Gastrocnemius medialis (tissue), 4 donors: ENCODE data around the gene HK1. TPM values are rescaled to one million over a fixed set of nuclear protein-coding genes. Genes with fewer than 3 reads are reported as not detected.

Source experiments
- ATAC-seq, 2 donors: fragments of 150-250 bp; one replicate each; pipeline ENCODE4 v1.9.1; 2016
- DNase-seq, 2 donors: peaks; one replicate each; pipeline ENCODE4 v3.0.0-alpha.2; 2019
- H3K27ac ChIP-seq, 4 donors: fragments of 200-600 bp; sonication (generic); 1 replicate in 1 of 4; 2 replicates in 3 of 4; pipeline ENCODE4 v1.5.1; 2016 to 2018; ENCODE audit warnings: mild to moderate bottlenecking in 2 of 4, moderate library complexity in 1 of 4
- H3K27me3 ChIP-seq, 3 donors: fragments of 200-600 bp; sonication (generic) in 2 of 3; 1 replicate in 1 of 3; 2 replicates in 2 of 3; pipeline versions ENCODE4 v1.5.1 to v1.6.0; 2016 to 2019; ENCODE audit warnings: mild to moderate bottlenecking in 1 of 3, moderate library complexity in 1 of 3
- H3K36me3 ChIP-seq, 2 donors: fragments of 200-600 bp; sonication (generic) in 1 of 2; one replicate each; pipeline ENCODE4 v1.5.1; 2017 to 2018
- H3K4me1 ChIP-seq, 2 donors: fragments of 200-600 bp; sonication (generic) in 1 of 2; one replicate each; pipeline ENCODE4 v1.5.1; 2016 to 2017; ENCODE audit warnings: mild to moderate bottlenecking in 2 of 2
- H3K4me3 ChIP-seq, 4 donors: fragments of 200-600 bp; sonication (generic) in 3 of 4; 1 replicate in 1 of 4; 2 replicates in 3 of 4; pipeline ENCODE4 v1.5.1; 2016 to 2019; ENCODE audit warnings: mild to moderate bottlenecking in 2 of 4
- H3K9me3 ChIP-seq, 3 donors: fragments of 200-600 bp; sonication (generic) in 2 of 3; 1 replicate in 1 of 3; 2 replicates in 2 of 3; pipeline ENCODE4 v1.5.1; 2016 to 2019
- POLR2A ChIP-seq, 2 donors: fragments of 450-650 bp; IDR thresholded peaks; one replicate each; pipeline ENCODE4 v1.6.1; 2017; ENCODE audit warnings: antibody characterized with exemption in 2 of 2, mild to moderate bottlenecking in 2 of 2, moderate library complexity in 2 of 2
- in situ Hi-C, 4 donors: fragments of 200-750 bp; cut with MboI; loops; one replicate each; pipeline versions ENCODE4 v1.15.0 to v1.8.0; 2017; ENCODE audit warnings: low sequenced_read_pairs in 4 of 4
- intact Hi-C: fragments of 100-400 bp; cut with DNase I; formaldehyde crosslinking; loops from one replicate; pipeline ENCODE4 v1.15.1; 2023; ENCODE audit warnings: low total_unique reads
- total RNA-seq, 4 donors: library from RNA; depleted of rRNA; stranded (reverse); fragments of >200 nt; gene quantifications; one replicate each; pipeline versions ENCODE4 v1.1.0 to v1.2.3, GENCODE V29; 2016
- TF ChIP-seq, protein P1 (sequence below), 5 experiments: fragments of 450-650 bp in 3 of 5; fragments of 200-600 bp in 2 of 5; sonication (generic) in 2 of 5; IDR thresholded peaks in 4 of 5; conservative IDR thresholded peaks in 1 of 5; 1 replicate in 4 of 5; 2 replicates in 1 of 5; pipeline ENCODE4 v1.5.1; 2016 to 2019; ENCODE audit warnings: antibody characterized with exemption in 5 of 5, mild to moderate bottlenecking in 3 of 5, moderate library complexity in 3 of 5

Gene HK1
- total RNA-seq, 4 donors from 2014 or later, result 168 to 331 (median 246) TPM

DNA sequence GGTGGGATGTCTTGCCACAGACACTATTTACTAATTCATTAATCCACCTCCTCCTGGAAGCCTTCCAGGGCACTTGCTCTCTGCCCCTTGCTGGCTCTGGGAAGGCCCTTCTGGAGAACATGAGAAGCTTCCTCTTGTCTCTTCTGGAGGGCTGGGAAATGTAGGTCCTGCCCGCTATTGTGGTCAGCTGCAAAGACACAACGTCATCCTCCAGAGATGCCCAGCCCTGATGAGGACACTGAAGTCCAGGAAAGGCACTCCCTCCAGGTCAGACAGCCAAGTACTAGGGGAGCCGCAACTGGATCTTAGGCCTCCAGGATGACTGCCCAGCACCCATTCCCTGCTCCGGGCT, 148.1 kb downstream of the HK1 start:
- TF ChIP-seq, protein P1, sequence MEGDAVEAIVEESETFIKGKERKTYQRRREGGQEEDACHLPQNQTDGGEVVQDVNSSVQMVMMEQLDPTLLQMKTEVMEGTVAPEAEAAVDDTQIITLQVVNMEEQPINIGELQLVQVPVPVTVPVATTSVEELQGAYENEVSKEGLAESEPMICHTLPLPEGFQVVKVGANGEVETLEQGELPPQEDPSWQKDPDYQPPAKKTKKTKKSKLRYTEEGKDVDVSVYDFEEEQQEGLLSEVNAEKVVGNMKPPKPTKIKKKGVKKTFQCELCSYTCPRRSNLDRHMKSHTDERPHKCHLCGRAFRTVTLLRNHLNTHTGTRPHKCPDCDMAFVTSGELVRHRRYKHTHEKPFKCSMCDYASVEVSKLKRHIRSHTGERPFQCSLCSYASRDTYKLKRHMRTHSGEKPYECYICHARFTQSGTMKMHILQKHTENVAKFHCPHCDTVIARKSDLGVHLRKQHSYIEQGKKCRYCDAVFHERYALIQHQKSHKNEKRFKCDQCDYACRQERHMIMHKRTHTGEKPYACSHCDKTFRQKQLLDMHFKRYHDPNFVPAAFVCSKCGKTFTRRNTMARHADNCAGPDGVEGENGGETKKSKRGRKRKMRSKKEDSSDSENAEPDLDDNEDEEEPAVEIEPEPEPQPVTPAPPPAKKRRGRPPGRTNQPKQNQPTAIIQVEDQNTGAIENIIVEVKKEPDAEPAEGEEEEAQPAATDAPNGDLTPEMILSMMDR (IDR thresholded peaks at IDR 0.05 in 4 of 5, conservative IDR thresholded peaks at IDR 0.05 in 1 of 5), result no peak
- no peak for TF ChIP-seq POLR2A (IDR thresholded peaks at IDR 0.05)
- no peaks in the 10 kb centered on the region for H3K27me3 ChIP-seq
- peak overlapping the region in 1 of 4 donors; percentile 30 for H3K27ac ChIP-seq
- in situ Hi-C loops (loop anchor here in 3 of 4 donors (5.0 to 25.0 kb wide), 3 partner anchors 81 to 211 kb away; partner anchors contain the start of gene FAM241B (in 2 of the 3)), intact Hi-C loops (loop anchor here (2.0 kb wide), 1 partner anchor 24 kb away; the partner anchor contains the start of gene TSPAN15)
- H3K36me3 ChIP-seq, result no peaks in the 10 kb centered on the region
- H3K4me3 ChIP-seq, result no peak overlapping the region
- H3K9me3 ChIP-seq, result no peaks in the 10 kb centered on the region
- DNase-seq, result no peak
- H3K4me1 ChIP-seq, result peaks cover 0 to 5% of the 10 kb centered on the region in 2 donors
- ATAC-seq, result no peak

DNA sequence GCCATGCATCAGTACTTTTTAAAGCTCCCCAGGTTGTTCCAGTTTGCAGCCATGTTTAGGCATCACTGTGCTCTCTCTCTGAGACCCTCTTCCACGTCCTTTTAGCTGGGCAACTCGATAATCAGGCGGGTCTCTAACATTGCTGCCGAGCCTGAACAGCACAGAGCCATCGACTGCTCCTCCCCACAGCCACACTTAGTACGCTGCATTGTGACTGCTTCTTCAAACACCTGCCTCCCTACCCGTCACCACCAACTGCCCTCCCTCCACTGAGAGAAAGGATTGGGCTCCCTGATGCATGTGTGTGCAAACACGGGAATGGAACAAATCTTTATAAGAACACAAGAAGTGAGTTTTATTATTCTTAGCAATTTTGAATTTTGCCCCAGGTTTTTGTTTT, 149.9 kb downstream of the HK1 start:
- ATAC-seq (no peak), DNase-seq (no peak)
- no peaks in the 10 kb centered on the region for H3K9me3 ChIP-seq
- intact Hi-C loops (no loop called here), in situ Hi-C loops (loop anchor here in 3 of 4 donors (5.0 to 25.0 kb wide), 3 partner anchors 79 to 209 kb away; partner anchors contain the start of gene FAM241B (in 2 of the 3))
- H3K4me1 ChIP-seq, result peaks cover 0 to 2% of the 10 kb centered on the region in 2 donors
- no peaks in the 10 kb centered on the region for H3K36me3 ChIP-seq
- no peak overlapping the region for H3K27ac ChIP-seq
- TF ChIP-seq, protein P1 (IDR thresholded peaks at IDR 0.05 in 4 of 5, conservative IDR thresholded peaks at IDR 0.05 in 1 of 5), result no peak
- TF ChIP-seq POLR2A (IDR thresholded peaks at IDR 0.05), result no peak
- no peaks in the 10 kb centered on the region for H3K27me3 ChIP-seq
- H3K4me3 ChIP-seq, result no peak overlapping the region

DNA sequence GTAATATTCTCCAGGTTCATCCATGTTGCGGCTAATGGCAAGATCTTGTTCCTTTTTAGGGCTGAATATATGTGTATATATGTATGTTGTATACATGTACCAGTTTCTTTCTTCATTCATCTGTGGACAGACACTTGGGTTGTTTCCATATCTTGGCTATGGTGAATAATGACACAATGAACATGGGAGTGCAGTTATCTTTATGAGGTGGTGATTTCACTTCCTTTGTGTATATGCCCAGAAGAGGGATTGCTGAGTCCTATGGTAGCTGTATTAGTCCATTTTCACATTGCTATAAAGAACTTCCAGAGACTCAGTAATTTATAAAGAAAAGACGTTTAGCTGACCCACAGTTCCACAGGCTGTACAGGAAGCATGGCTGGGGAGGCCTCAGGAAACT, 155.9 kb downstream of the HK1 start:
- intact Hi-C loops, result no loop called here
- ATAC-seq, result no peak
- Histone ChIP-seq H3K4me1 (peaks cover 5 to 13% of the 10 kb centered on the region in 2 donors), H3K36me3 (no peaks in the 10 kb centered on the region), H3K9me3 (no peaks in the 10 kb centered on the region), H3K27me3 (no peaks in the 10 kb centered on the region), H3K27ac (no peak overlapping the region), H3K4me3 (no peak overlapping the region)
- DNase-seq, result no peak
- in situ Hi-C loops, result loop anchor here (5.0 to 25.0 kb wide), 4 partner anchors 68 to 203 kb away; partner anchors contain the start of gene FAM241B (in 3 of the 4)
- TF ChIP-seq POLR2A (IDR thresholded peaks at IDR 0.05), result no peak
- TF ChIP-seq, protein P1 (IDR thresholded peaks at IDR 0.05 in 4 of 5, conservative IDR thresholded peaks at IDR 0.05 in 1 of 5), result no peak

DNA sequence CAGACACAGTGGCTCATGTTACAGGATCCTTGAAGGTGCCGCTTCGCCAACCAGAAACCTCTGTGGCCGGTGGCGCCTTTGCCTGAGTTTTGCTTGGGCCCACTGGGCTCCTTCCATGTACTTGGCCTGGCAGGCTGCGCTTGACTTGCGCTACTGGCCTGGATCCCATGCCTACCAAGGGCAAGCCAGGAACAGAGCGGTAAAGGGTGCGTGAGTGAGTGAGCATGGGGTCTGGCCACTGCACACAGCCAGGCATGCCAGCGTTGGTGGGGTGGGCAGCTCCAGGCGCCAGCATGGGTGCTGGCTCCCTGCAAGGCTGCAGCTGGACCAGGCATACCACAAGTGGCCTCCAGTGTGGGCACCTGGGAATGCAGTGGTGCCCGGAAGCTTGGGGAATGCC, 156.6 kb downstream of the HK1 start:
- H3K4me3 ChIP-seq, result no peak overlapping the region
- ATAC-seq, result no peak
- peaks cover 13 to 21% of the 10 kb centered on the region in 2 donors for H3K4me1 ChIP-seq
- intact Hi-C loops, result loop anchor here (5.0 kb wide), 1 partner anchor 202 kb away; no protein-coding TSS in a partner anchor
- peak in 1 of 2 donors; percentile 9 for DNase-seq
- no peaks in the 10 kb centered on the region for H3K9me3 ChIP-seq
- no peaks in the 10 kb centered on the region for H3K27me3 ChIP-seq
- TF ChIP-seq POLR2A (IDR thresholded peaks at IDR 0.05), result no peak
- TF ChIP-seq, protein P1 (IDR thresholded peaks at IDR 0.05 in 4 of 5, conservative IDR thresholded peaks at IDR 0.05 in 1 of 5), result no peak
- no peak overlapping the region for H3K27ac ChIP-seq
- in situ Hi-C loops, result loop anchor here (5.0 to 25.0 kb wide), 4 partner anchors 67 to 202 kb away; partner anchors contain the start of gene FAM241B (in 3 of the 4)
- H3K36me3 ChIP-seq, result no peaks in the 10 kb centered on the region
